IPS DF 4.7 (cell line): ENCODE measurements around the gene FER.
"Not testable (repeated sequence)": the region's sequence is repeated elsewhere in the genome, so short reads cannot be mapped to it uniquely, and the experiment has no call there.

Source experiments
- DNase-seq: peaks from one replicate; pipeline ENCODE4 v3.0.0-alpha.2; 2013; ENCODE audit warnings: low spot score; ENCODE audit errors: extremely low read depth

The FER gene

DNA sequence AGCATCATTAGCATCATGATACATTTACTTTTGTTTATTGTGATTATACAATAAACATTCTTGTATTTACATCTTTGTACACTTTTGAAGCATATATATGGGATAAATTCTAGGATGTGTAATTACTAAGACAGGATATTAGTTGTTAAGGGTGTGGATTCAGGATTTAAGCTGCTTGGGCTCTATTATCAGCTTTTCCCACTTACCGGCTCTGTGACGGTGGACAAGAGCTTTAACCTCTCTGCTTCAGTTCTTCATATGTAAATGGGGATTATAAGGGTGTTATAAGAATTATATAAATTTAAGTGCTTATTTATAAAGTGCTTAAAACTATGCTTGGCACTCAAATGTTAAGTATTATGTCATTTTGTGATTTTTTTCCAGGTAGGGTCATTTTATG, 131.1 kb downstream of the FER start:
- DNase-seq = no peak

- DNase-seq = no peak
Observed at GRCh38 chr5:108881133-108881532, 133.4 kb downstream of the FER start.

DNA sequence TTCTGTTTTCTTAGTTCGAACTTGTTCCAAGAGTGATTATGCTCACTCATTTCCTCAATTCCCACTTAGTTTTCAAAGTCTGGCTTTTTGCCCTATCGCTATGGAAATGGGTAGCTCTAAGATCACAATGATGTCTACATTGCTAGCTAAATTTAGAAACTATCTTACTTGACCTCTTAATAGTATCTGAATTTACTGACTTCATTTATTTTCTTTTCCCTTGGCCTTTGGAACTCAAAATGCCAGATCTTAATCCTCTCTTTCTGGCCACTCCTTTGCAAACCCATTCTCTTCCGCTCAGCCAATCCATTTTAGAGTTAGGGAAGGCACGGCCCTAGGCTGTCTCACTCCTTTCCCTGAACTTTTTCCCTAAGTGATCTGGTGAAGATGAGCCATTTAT, 137.0 kb downstream of the FER start:
- no peak for DNase-seq

- no peak for DNase-seq
Observed at GRCh38 chr5:108898257-108898656, 150.6 kb downstream of the FER start.

- no peak for DNase-seq
Observed at GRCh38 chr5:108898707-108899106, 151.0 kb downstream of the FER start.

DNA sequence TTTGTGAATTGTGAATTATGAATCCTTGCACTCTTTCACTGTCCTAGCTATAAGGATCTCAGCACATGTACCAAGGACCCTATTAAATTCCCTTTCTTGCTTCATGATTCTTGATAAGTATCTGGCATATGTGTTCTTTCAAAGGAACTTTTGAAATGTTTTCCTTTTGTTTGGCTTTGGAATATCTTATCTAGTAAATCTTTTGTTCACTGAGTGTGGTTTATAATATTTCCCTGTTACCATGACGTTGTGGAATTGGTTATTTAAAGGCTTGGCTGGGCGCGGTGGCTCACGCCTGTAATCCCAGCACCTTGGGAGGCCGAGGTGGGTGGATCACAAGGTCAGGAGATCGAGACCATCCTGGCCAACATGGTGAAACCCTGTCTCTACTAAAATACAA, 151.5 kb downstream of the FER start:
- DNase-seq = not testable (repeated sequence)

- DNase-seq = no peak
Observed at GRCh38 chr5:108900668-108901067, 153.0 kb downstream of the FER start.

DNA sequence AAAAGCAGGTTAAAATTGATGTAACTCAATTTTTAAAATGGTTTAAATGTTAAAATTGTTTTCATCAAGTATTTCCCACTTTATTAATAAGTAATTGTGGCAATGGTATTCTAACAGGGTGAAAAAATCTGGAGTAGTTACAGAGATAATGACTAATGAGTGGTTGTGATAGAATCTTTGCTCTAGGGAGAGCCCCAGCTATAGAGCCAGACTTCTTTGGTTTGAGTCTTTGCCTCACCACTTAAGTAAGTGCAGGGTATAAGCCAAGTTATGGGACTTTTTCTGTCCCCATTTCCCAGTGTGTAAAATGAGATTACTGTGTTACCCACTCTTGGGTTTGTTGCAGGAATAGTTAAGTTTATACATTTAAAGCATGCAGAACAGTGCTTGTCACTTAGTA, 158.1 kb downstream of the FER start:
- no peak for DNase-seq

GRCh38 chr5:108910627-108911026, 162.9 kb downstream of the FER start:
- no peak for DNase-seq

DNA sequence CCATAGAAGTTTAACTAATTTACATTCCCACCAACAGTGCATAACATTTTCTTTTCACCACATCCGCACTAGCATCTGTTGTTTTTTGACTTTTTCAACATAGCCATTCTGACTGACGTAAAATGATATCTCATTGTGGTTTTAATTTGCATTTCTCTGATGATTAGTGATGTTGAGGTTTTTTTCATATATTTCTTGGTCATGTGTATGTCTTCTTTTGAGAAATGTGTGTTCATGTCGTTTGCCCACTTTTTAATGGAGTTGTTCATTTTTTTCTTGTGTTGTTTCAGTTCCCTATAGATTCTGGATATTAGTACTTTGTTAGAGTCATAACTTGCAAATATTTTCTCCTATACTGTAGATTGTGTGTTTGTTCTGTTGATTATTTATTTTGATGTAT, 163.4 kb downstream of the FER start:
- DNase-seq = no peak

DNA sequence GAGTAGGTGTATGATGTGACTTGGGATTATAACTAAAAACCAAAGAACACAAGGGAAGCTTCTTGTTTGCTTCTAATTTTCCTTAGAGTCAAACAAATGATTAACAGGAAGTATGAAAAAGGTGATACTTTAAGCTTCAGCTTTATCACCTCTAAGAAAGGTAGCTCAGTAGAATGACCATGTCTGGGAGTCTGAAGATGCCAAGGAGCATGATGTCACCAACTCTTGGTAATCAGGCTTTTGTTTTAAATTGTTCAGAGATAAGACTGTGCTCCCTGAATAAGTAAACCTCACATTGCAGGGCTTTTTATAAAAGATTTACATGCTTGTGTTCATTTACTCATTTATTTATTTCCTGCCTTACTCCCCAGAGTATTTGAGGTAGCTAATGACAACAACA, 169.9 kb downstream of the FER start:
- no peak for DNase-seq

DNA sequence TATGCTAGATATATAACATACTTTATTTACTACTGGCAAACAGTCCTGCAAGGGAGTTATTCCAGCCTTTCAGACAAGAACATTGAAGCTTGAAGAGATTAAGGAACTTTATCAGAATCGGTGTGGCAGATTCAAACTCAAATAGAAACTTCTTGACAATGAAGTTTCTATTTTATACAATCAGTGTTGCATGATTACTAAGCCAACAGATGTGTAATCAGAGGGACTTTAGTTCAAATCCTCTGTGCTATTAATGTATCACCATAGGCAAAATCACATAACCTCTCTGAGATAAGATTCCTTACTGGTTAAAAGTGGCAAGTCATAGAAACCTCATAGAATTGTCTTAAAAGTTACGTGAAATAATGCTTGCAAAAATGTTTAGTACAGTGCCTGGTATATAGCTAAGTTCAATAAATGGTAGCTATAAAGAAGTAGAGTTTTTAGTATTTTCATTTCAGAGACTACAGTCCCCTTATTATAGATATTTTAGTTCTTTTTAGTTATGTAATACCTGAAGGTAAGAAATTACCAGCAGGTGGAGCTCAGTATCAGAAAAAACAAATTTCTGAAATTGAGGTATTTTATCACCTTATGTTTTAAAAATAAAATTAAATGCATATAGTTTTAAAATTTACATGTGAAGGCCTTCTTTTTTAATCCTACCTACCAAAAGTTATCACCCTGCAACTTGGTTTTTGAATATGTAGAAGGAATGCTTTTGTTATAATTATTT, 172.1 kb downstream of the FER start:
- no peak for DNase-seq

- DNase-seq = no peak
Observed at GRCh38 chr5:108924457-108924961, 176.8 kb downstream of the FER start.

DNA sequence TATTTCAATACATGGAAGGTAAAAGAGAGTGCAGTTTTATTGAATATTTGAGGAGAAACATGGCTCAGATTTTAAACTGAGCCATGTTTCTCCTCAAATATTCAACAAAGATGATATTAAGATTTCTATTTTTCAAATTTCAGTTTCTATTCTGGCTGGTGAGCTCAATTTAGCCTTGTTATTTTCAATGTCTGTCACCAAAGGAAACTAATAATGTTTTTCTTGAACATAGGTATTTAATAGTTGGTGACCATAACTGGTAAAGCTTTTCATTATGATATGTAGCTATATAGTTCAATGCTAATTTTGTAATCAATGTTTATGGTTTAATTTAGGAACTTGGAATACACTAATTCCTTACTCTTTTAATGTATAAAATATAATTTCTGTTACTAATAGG, 177.4 kb downstream of the FER start:
- DNase-seq = no peak

DNA sequence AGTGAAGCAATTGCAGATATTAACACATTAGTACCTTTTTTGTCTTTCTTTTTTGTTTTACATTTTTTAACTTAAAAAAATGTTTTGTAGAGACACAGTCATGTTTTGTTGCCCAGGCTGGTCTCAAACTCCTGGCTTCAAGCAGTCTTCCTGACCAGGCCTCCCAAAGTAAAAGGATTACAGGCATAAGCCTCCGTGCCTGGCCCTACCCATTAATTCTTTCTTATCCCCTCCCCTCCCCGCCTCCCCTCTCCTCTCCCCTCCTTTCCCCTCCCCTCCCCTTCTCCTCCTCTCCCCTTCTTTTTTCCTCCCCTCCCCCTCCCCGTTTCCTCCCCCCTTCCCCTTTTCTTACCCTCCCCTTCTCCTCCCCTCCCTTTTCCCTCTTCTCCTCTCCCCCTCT, 182.4 kb downstream of the FER start:
- DNase-seq = no peak

- no peak for DNase-seq
Observed at GRCh38 chr5:108935611-108936010, 187.9 kb downstream of the FER start.

DNA sequence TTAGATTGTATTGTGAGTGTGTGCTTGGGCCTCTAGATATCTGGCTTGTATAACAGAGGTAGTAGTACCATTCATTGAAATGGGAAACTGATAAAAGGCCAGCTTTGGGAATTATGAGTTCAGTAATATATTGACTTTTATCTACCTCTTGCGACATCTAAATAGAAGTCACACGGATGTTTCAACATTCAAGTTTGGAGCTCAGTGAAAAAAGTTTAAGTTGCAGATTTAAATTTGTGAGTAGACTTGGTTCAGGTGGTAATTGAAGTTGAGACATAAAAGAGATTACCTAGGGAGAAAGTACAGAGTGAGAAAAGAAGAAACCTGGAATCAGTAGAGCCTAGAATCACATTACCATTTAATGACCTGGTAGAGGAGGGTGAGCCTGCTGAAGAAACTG, 189.5 kb downstream of the FER start:
- no peak for DNase-seq

GRCh38 chr5:108940506-108940905, 192.8 kb downstream of the FER start:
- DNase-seq = no peak

- no peak for DNase-seq
Observed at GRCh38 chr5:108941746-108942145, 194.0 kb downstream of the FER start.

GRCh38 chr5:108942701-108943100, 195.0 kb downstream of the FER start:
- no peak for DNase-seq

- no peak for DNase-seq
Observed at GRCh38 chr5:108945094-108945493, 197.4 kb downstream of the FER start.

DNA sequence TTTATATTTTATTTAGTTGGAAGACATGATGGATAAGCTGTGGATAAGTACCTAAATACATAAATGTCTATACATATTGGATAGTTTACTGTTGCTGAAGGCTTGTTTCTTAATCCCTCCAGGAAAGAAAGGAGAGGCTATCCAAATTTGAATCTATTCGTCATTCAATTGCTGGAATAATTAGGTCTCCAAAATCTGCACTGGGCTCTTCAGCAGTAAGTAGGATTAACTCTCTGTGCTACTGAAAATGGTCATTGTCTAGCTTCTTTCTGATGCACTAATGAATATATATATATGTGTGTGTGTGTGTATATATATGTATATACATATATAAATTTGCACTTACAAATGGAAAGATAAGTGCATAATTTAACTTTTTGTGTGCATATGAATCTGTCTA, 198.3 kb downstream of the FER start:
- no peak for DNase-seq

DNA sequence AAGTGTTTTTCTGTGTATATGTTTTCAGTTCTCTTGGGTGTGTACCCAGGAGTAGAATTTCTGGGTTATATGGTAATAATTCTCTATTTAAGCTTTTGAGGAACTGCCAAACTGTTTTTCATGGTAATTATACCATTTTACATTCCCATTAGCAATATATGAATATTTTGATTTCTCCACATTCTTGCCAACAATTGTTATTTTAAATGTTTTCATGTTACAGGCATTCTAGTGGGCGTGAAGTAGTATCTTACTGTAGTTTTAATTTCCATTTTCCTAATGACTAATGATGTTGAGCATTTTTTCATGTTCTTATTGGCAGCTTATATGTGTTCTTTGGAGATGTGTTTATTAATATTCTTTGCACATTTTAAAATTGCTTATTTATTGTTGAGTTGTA, 199.5 kb downstream of the FER start:
- DNase-seq = no peak

- no peak for DNase-seq
Observed at GRCh38 chr5:108950276-108950675, 202.6 kb downstream of the FER start.
